ENCODE results near the gene TMEM115.

- TF ChIP-seq, protein P1, sequence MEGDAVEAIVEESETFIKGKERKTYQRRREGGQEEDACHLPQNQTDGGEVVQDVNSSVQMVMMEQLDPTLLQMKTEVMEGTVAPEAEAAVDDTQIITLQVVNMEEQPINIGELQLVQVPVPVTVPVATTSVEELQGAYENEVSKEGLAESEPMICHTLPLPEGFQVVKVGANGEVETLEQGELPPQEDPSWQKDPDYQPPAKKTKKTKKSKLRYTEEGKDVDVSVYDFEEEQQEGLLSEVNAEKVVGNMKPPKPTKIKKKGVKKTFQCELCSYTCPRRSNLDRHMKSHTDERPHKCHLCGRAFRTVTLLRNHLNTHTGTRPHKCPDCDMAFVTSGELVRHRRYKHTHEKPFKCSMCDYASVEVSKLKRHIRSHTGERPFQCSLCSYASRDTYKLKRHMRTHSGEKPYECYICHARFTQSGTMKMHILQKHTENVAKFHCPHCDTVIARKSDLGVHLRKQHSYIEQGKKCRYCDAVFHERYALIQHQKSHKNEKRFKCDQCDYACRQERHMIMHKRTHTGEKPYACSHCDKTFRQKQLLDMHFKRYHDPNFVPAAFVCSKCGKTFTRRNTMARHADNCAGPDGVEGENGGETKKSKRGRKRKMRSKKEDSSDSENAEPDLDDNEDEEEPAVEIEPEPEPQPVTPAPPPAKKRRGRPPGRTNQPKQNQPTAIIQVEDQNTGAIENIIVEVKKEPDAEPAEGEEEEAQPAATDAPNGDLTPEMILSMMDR (IDR thresholded peaks at IDR 0.05) = no peak
- TF ChIP-seq ZFX (IDR thresholded peaks at IDR 0.05; ENCODE audit: borderline replicate concordance) = no peak
Observed at GRCh38 chr3:50336452-50337174, 22.7 kb downstream of the TMEM115 start.

Measured in 22Rv1 (cell line).